ENCODE measurements around the gene TBCD.

TBCD gene

GRCh38 chr17:82910041-82910481 is 158.2 kb downstream of the TBCD start:
- POLR2A ChIA-PET: no interaction called here
- Histone ChIP-seq H3K9me3 (ENCODE audit: control insufficient read depth, insufficient read depth, low read depth, low read length) (no peaks in the 10 kb centered on the region), H3K4me3 (ENCODE audit: low read depth, low read length) (no peak overlapping the region), H3K27ac (ENCODE audit: extremely low read depth, low read depth, low read length) (no peak overlapping the region), H3K36me3 (ENCODE audit: control insufficient read depth in 2 of 2, insufficient read depth in 1 of 2, low read length in 2 of 2) (peaks cover 0 to 66% of the 10 kb centered on the region in 2 experiments; a peak in 1 of 3 replicates), H3K4me1 (ENCODE audit: control insufficient read depth, insufficient read depth, low read length) (no peaks in the 10 kb centered on the region)
- CTCF ChIA-PET: no interaction called here
- no peak for TF ChIP-seq KLF9 (tag by site-specific recombination; IDR thresholded peaks at IDR 0.05; ENCODE audit: low read depth)
- TF ChIP-seq ZNF558 (tag by site-specific recombination; IDR thresholded peaks at IDR 0.05): no peak
- no peak for TF ChIP-seq ZFP41 (tag by site-specific recombination; IDR thresholded peaks at IDR 0.05; ENCODE audit: borderline replicate concordance)
- no peak for TF ChIP-seq ZSCAN30 (tag by site-specific recombination; IDR thresholded peaks at IDR 0.05)
- no peak for TF ChIP-seq ZNF510 (tag by site-specific recombination; IDR thresholded peaks at IDR 0.05; ENCODE audit: insufficient replicate concordance)
- no peak for TF ChIP-seq ZNF404 (tag by site-specific recombination; IDR thresholded peaks at IDR 0.05)

GRCh38 chr17:82910770-82911169 is 158.9 kb downstream of the TBCD start:
- TF ChIP-seq ZNF146 (tag by site-specific recombination; IDR thresholded peaks at IDR 0.05) (no peak), ZFP37 (tag by site-specific recombination; IDR thresholded peaks at IDR 0.05) (no peak), ZNF37A (tag by site-specific recombination; IDR thresholded peaks at IDR 0.05) (no peak), ZNF280C (tag by site-specific recombination; IDR thresholded peaks at IDR 0.05) (no peak), ZNF155 (tag by site-specific recombination; IDR thresholded peaks at IDR 0.05) (no peak), PRDM1 (tag by site-specific recombination; IDR thresholded peaks at IDR 0.05) (no peak)
- Histone ChIP-seq H3K4me3 (ENCODE audit: low read depth, low read length) (no peak overlapping the region), H3K4me1 (ENCODE audit: control insufficient read depth, insufficient read depth, low read length) (no peaks in the 10 kb centered on the region), H3K36me3 (ENCODE audit: control insufficient read depth in 2 of 2, insufficient read depth in 1 of 2, low read length in 2 of 2) (peaks cover 0 to 69% of the 10 kb centered on the region in 2 experiments; a peak in 1 of 3 replicates), H3K27ac (ENCODE audit: extremely low read depth, low read depth, low read length) (no peak overlapping the region), H3K9me3 (ENCODE audit: control insufficient read depth, insufficient read depth, low read depth, low read length) (no peaks in the 10 kb centered on the region)
- POLR2A ChIA-PET: no interaction called here
- CTCF ChIA-PET: interaction anchor here (0.6 to 1.1 kb wide), 2 partner anchors 14 to 34 kb away, joined by 3 read pairs; no protein-coding TSS in a partner anchor

- Histone ChIP-seq H3K36me3 (ENCODE audit: control insufficient read depth in 2 of 2, insufficient read depth in 1 of 2, low read length in 2 of 2) (peaks cover 0 to 63% of the 10 kb centered on the region in 2 experiments; a peak in 1 of 3 replicates), H3K9me3 (ENCODE audit: control insufficient read depth, insufficient read depth, low read depth, low read length) (no peaks in the 10 kb centered on the region), H3K4me3 (ENCODE audit: low read depth, low read length) (no peak overlapping the region), H3K4me1 (ENCODE audit: control insufficient read depth, insufficient read depth, low read length) (no peaks in the 10 kb centered on the region), H3K27ac (ENCODE audit: extremely low read depth, low read depth, low read length) (no peak overlapping the region)
- ChIA-PET CTCF (interaction anchor here (0.7 to 1.1 kb wide), 3 partner anchors 9 to 137 kb away, joined by 3 to 4 read pairs (median 3); no protein-coding TSS in a partner anchor), POLR2A (no interaction called here)
- TF ChIP-seq ZNF670 (tag by site-specific recombination; IDR thresholded peaks at IDR 0.05; ENCODE audit: low read depth) (no peak), ZNF830 (tag by site-specific recombination; IDR thresholded peaks at IDR 0.05; ENCODE audit: low read depth) (no peak), ZNF449 (tag by site-specific recombination; IDR thresholded peaks at IDR 0.05) (no peak), OSR2 (tag by site-specific recombination; IDR thresholded peaks at IDR 0.05) (no peak), HOXC10 (CRISPR knock-in tag; IDR thresholded peaks at IDR 0.05) (no peak), ZNF274 (IDR thresholded peaks at IDR 0.05; ENCODE audit: low read length) (no peak), ZNF274 (tag by site-specific recombination; IDR thresholded peaks at IDR 0.05; ENCODE audit: borderline replicate concordance) (no peak), AEBP2 (tag by site-specific recombination; IDR thresholded peaks at IDR 0.05; ENCODE audit: borderline replicate concordance) (no peak), ZNF18 (tag by site-specific recombination; IDR thresholded peaks at IDR 0.05) (no peak), IKZF3 (tag by site-specific recombination; IDR thresholded peaks at IDR 0.05) (no peak), FEZF1 (tag by site-specific recombination; IDR thresholded peaks at IDR 0.05) (no peak), ZNF561 (tag by site-specific recombination; IDR thresholded peaks at IDR 0.05; ENCODE audit: borderline replicate concordance) (no peak)
These were observed 160.0 kb downstream of the TBCD start for GRCh38 chr17:82911822-82912221.

Data from HEK293 (cell line).